ENCODE measurements around the gene PIK3R2.

- TF ChIP-seq CTCF (conservative IDR thresholded peaks at IDR 0.05 in 1 of 2, IDR thresholded peaks at IDR 0.05 in 1 of 2; ENCODE audit: extremely low read depth in 1 of 2, insufficient read depth in 1 of 2, low read depth in 1 of 2, low read length in 2 of 2) (no peak), EZH2 (IDR thresholded peaks at IDR 0.05; ENCODE audit: borderline replicate concordance, low read length) (no peak)
Observed at GRCh38 chr19:18202397-18202777, 49.4 kb downstream of the PIK3R2 start.

Measured in mammary epithelial cell (primary cell).